Astrocyte of the spinal cord (primary cell): ENCODE results near the gene CLIP2.
A peak's percentile ranks its signal among the peaks of the same experiment; 100 is the strongest.
"Not testable (repeated sequence)": the region's sequence is repeated elsewhere in the genome, so short reads cannot be mapped to it uniquely, and the experiment has no call there.

ENCODE experiments used
- DNase-seq: peaks from one replicate; pipeline ENCODE4 v3.0.0; 2011; ENCODE audit warnings: low read depth, low spot score
- H3K4me3 ChIP-seq: 2 replicates; pipeline ENCODE4 v1.5.1; 2011; ENCODE audit warnings: low read depth, mild to moderate bottlenecking, low read length, moderate library complexity
- CTCF ChIP-seq: IDR thresholded peaks from 2 replicates; pipeline ENCODE4 v1.5.1; 2012; ENCODE audit warnings: low read depth, mild to moderate bottlenecking, low read length, inconsistent platforms
- in situ Hi-C: cut with HindIII; loops from 2 replicates; pipeline ENCODE4 v1.10.0; 2017; ENCODE audit warnings: low sequenced_read_pairs

Gene CLIP2

DNA sequence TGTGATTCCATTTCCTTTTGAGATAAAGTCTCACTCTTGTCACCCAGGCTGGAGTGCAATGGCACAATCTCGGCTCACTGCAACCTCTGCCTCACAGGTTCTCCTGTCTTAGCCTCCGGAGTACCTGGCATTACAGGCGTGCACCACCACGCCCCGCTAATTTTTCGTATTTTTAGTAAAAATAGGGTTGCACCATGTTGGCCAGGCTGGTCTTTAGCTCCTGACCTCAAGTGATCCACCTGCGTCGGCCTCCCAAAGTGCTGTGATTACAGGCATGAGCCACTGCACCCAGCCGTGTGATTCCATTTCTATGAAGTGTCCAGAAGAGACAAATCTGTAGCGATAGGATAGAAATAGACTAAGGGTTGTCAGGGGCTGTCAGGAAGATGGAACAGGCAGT is 60.4 kb downstream of the CLIP2 start:
- TF ChIP-seq CTCF = no peak
- in situ Hi-C loops = no loop called here
- no peak overlapping the region for H3K4me3 ChIP-seq
- no peak for DNase-seq

- in situ Hi-C loops = no loop called here
- TF ChIP-seq CTCF = no peak
- DNase-seq = no peak
- H3K4me3 ChIP-seq = no peak overlapping the region
Measured at GRCh38 chr7:74350751-74351150, 61.5 kb downstream of the CLIP2 start.

GRCh38 chr7:74351836-74352235 is 62.6 kb downstream of the CLIP2 start:
- in situ Hi-C loops = no loop called here
- DNase-seq = no peak
- H3K4me3 ChIP-seq = no peak overlapping the region
- no peak for TF ChIP-seq CTCF

GRCh38 chr7:74352551-74353138 is 63.4 kb downstream of the CLIP2 start:
- in situ Hi-C loops, DNase-seq, H3K4me3 ChIP-seq: not testable (repeated sequence)

DNA sequence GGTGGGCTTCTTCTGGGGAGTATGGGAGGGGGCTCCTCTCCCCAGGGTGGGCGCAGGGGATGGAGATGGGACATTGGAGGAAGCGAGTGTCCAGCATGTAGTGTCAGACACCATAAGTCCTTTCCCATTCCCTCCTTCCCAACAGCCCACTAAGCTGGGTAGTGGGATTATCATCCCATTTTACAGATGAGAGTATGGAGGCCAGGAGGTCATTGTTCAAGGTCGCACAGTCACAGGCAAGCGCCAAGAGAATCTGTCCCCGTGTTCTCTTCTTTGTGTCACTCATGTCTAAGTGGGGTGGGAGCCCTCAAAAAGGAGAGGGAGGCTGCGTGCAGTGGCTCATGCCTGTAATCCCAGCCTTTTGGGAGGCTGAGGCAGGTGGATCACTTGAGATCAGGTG is 64.8 kb downstream of the CLIP2 start:
- no peak for TF ChIP-seq CTCF
- H3K4me3 ChIP-seq = no peak overlapping the region
- in situ Hi-C loops = no loop called here
- DNase-seq = no peak

DNA sequence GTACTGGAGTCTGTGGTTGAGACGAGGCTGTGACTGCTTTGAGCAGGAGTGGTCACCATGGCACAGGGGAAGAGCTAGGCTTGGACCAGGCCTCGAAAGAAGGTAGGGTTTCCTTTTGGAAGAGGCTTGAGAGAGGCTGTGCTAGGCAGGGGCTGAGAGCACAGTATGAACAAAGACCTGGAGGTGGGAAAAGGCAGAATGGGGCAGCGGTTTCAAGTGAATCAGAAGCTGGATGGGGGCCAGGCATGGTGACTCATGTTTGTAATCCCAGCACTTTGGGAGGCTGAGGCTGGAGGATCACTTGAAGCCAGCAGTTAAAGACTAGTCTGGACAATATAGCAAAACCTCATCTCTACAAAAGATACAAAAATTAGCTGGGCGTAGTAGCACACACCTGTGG is 65.9 kb downstream of the CLIP2 start:
- peak; percentile 87 for DNase-seq
- H3K4me3 ChIP-seq = no peak overlapping the region
- TF ChIP-seq CTCF = no peak
- in situ Hi-C loops = no loop called here

- no peak for TF ChIP-seq CTCF
- H3K4me3 ChIP-seq = no peak overlapping the region
- DNase-seq = no peak
- in situ Hi-C loops = no loop called here
Measured at GRCh38 chr7:74356589-74357315, 67.5 kb downstream of the CLIP2 start.
